ENCODE measurements around the gene MOV10. TPM values are rescaled to one million over a fixed set of nuclear protein-coding genes. Genes with fewer than 3 reads are reported as not detected.

MOV10 gene
- total RNA-seq, 1 donor from 2014 or later = 36.4 TPM

- H3K27ac Mint-ChIP-seq = peak overlapping the region; percentile 88
- no peaks in the 10 kb centered on the region for H3K27me3 Mint-ChIP-seq
- peak; percentile 3 for ATAC-seq (ENCODE audit: low read depth)
- H3K9me3 Mint-ChIP-seq = no peaks in the 10 kb centered on the region
- H3K4me1 Mint-ChIP-seq = peaks cover 38% of the 10 kb centered on the region
- H3K4me3 Mint-ChIP-seq = peak overlapping the region; percentile 97
- no peak for TF ChIP-seq CTCF (IDR thresholded peaks at IDR 0.05)
- peaks cover 39% of the 10 kb centered on the region for H3K36me3 Mint-ChIP-seq (ENCODE audit: low read depth)
- no peak for DNase-seq
- POLR2A ChIA-PET = interaction anchor here (0.6 to 4.7 kb wide), 15 partner anchors 9 to 283 kb away, joined by 3 to 39 read pairs (median 4); partner anchors contain the start of genes CAPZA1, PPM1J and ST7L
- CTCF ChIA-PET = interaction anchor here (1.1 to 3.8 kb wide), 11 partner anchors 10 to 399 kb away, joined by 3 to 29 read pairs (median 6); partner anchors contain the start of genes LRIG2, PPM1J and RHOC
- intact Hi-C loops (cut with micrococcal nuclease) = loop anchor here (1.0 to 10.0 kb wide), 5 partner anchors 26 to 169 kb away; partner anchors contain the start of genes RHOC and WNT2B
Measured at GRCh38 chr1:112673592-112674439, 643 bp upstream of the MOV10 start.

DNA sequence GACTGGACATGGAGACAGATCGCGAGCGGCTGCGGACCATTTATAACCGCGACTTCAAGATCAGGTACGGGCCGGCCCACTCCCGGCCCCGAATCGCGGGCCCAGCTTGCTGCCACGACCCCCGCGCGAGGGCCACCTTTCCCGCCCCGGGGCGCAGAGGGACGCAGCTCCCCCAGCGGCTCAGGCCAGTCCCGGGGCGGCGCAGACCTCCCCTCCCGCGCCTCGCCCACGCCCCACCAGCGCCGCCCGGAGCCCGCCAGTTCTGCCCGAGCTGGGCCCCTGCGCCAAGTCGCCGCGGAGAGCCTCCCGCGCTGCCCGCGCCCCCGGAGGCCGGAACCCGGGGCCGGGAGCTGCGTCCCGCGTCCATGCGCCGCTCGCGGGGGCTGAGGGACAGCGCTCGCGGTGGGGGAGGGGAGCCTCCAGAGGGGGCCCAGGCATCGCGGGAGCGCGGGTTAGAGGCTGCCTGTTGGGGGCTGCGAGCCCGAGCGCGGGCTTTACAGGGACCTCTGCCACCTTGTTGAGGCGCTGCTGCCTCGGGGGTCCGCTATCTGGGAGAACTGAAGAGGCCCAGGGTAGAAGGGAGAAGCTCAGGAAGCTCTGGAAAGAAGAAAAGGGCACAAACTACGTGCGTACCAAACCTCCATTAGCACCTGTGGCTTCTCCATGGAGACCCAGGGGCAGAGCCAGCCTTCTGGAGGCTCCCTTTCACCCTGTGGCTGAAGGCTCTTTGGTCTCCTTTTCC, 698 bp downstream of the MOV10 start:
- H3K9me3 Mint-ChIP-seq = no peaks in the 10 kb centered on the region
- peaks cover 35% of the 10 kb centered on the region for H3K4me1 Mint-ChIP-seq
- peak overlapping the region; percentile 97 for H3K4me3 Mint-ChIP-seq
- intact Hi-C loops (cut with micrococcal nuclease) = loop anchor here (1.0 to 10.0 kb wide), 5 partner anchors 25 to 170 kb away; partner anchors contain the start of genes RHOC and WNT2B
- ATAC-seq (ENCODE audit: low read depth) (peak; percentile 53), DNase-seq (peak; percentile 55)
- POLR2A ChIA-PET = interaction anchor here (0.7 to 4.7 kb wide), 14 partner anchors 10 to 284 kb away, joined by 3 to 39 read pairs (median 4); partner anchors contain the start of genes CAPZA1, PPM1J, RHOC and ST7L
- CTCF ChIA-PET = interaction anchor here (1.0 to 3.8 kb wide), 8 partner anchors 25 to 398 kb away, joined by 3 to 29 read pairs (median 6); partner anchors contain the start of genes LRIG2, PPM1J and RHOC
- peaks cover 25% of the 10 kb centered on the region for H3K36me3 Mint-ChIP-seq (ENCODE audit: low read depth)
- peak overlapping the region; percentile 88 for H3K27ac Mint-ChIP-seq
- H3K27me3 Mint-ChIP-seq = no peaks in the 10 kb centered on the region
- TF ChIP-seq CTCF (IDR thresholded peaks at IDR 0.05) = no peak

- peaks cover 18% of the 10 kb centered on the region for H3K36me3 Mint-ChIP-seq (ENCODE audit: low read depth)
- ATAC-seq (ENCODE audit: low read depth) = no peak
- ChIA-PET POLR2A (interaction anchor here (0.5 to 4.7 kb wide), 7 partner anchors 24 to 238 kb away, joined by 3 to 39 read pairs (median 12); partner anchors contain the start of genes CAPZA1, PPM1J and ST7L), CTCF (interaction anchor here (0.6 to 3.8 kb wide), 5 partner anchors 26 to 285 kb away, joined by 3 to 29 read pairs (median 4); partner anchors contain the start of gene RHOC)
- peak overlapping the region; percentile 80 for H3K4me3 Mint-ChIP-seq
- no peak for TF ChIP-seq CTCF (IDR thresholded peaks at IDR 0.05)
- H3K27me3 Mint-ChIP-seq = no peaks in the 10 kb centered on the region
- no peak for DNase-seq
- peak overlapping the region; percentile 27 for H3K27ac Mint-ChIP-seq
- intact Hi-C loops (cut with micrococcal nuclease) = loop anchor here (10.0 kb wide), 1 partner anchor 171 kb away; the partner anchor contains the start of gene WNT2B
- peaks cover 35% of the 10 kb centered on the region for H3K4me1 Mint-ChIP-seq
- H3K9me3 Mint-ChIP-seq = no peaks in the 10 kb centered on the region
Measured at GRCh38 chr1:112675728-112676381, 1.4 kb downstream of the MOV10 start.

GRCh38 chr1:112676543-112676942, 2.1 kb downstream of the MOV10 start:
- peaks cover 35% of the 10 kb centered on the region for H3K4me1 Mint-ChIP-seq
- peaks cover 12% of the 10 kb centered on the region for H3K36me3 Mint-ChIP-seq (ENCODE audit: low read depth)
- intact Hi-C loops (cut with micrococcal nuclease) = loop anchor here (10.0 kb wide), 1 partner anchor 172 kb away; the partner anchor contains the start of gene WNT2B
- H3K27ac Mint-ChIP-seq = peak overlapping the region; percentile 42
- H3K27me3 Mint-ChIP-seq = no peaks in the 10 kb centered on the region
- H3K9me3 Mint-ChIP-seq = no peaks in the 10 kb centered on the region
- peak overlapping the region; percentile 80 for H3K4me3 Mint-ChIP-seq
- CTCF ChIA-PET = interaction anchor here (0.6 kb wide), 1 partner anchor 54 kb away, joined by 3 read pairs; no protein-coding TSS in a partner anchor
- POLR2A ChIA-PET = no interaction called here
- ATAC-seq (ENCODE audit: low read depth) (peak; percentile 32), DNase-seq (no peak)
- no peak for TF ChIP-seq CTCF (IDR thresholded peaks at IDR 0.05)
